Measurements from ENCODE around the gene ITLN1. TPM values are rescaled to one million over a fixed set of nuclear protein-coding genes. Genes with fewer than 3 reads are reported as not detected.
A peak's percentile ranks its signal among the peaks of the same experiment; 100 is the strongest.

The ITLN1 gene
- total RNA-seq, 4 donors from 2014 or later, result not detected

- DNase-seq (ENCODE audit: low spot score in 2 of 2), result no peak
- TF ChIP-seq CTCF (IDR thresholded peaks at IDR 0.05) (no peak), POLR2A (IDR thresholded peaks at IDR 0.05) (no peak)
- intact Hi-C loops (cut with DNase I; ENCODE audit: low total_unique reads), result no loop called here
Measured at GRCh38 chr1:160850541-160850940, 34.4 kb downstream of the ITLN1 start.

GRCh38 chr1:160846281-160846680, 38.7 kb downstream of the ITLN1 start:
- no peak overlapping the region for H3K4me3 ChIP-seq (ENCODE audit: low read depth, poor library complexity, severe bottlenecking)
- WGBS, 2 donors, result 91 to 92% methylated on average over 12 of the region's 12 CpGs
- intact Hi-C loops (cut with DNase I; ENCODE audit: low total_unique reads), result no loop called here
- DNase-seq (ENCODE audit: low spot score in 2 of 2), result peak in 1 of 2 donors; percentile 61
- no peak for TF ChIP-seq POLR2A (IDR thresholded peaks at IDR 0.05)
- no peak for TF ChIP-seq CTCF (IDR thresholded peaks at IDR 0.05)

More at GRCh38 chr1:160850541-160850940, 34.4 kb downstream of the ITLN1 start:
- no peak overlapping the region for H3K4me3 ChIP-seq (ENCODE audit: low read depth, poor library complexity, severe bottlenecking)
- 78 to 86% methylated on average over 5 of the region's 5 CpGs for WGBS, 2 donors

GRCh38 chr1:160844447-160845232, 40.3 kb downstream of the ITLN1 start:
- WGBS, 2 donors, result 83 to 86% methylated on average over 12 of the region's 12 CpGs
- no peak overlapping the region for H3K4me3 ChIP-seq (ENCODE audit: low read depth, poor library complexity, severe bottlenecking)
- DNase-seq (ENCODE audit: low spot score in 2 of 2), result peak in 1 of 2 donors; percentile 42
- intact Hi-C loops (cut with DNase I; ENCODE audit: low total_unique reads), result no loop called here
- TF ChIP-seq CTCF (IDR thresholded peaks at IDR 0.05) (no peak), POLR2A (IDR thresholded peaks at IDR 0.05) (no peak)

GRCh38 chr1:160841079-160841478, 43.9 kb downstream of the ITLN1 start:
- intact Hi-C loops (cut with DNase I; ENCODE audit: low total_unique reads), result no loop called here
- 68 to 69% methylated on average over 4 of the region's 4 CpGs for WGBS, 2 donors
- no peak for TF ChIP-seq POLR2A (IDR thresholded peaks at IDR 0.05)
- no peak for TF ChIP-seq CTCF (IDR thresholded peaks at IDR 0.05)
- no peak overlapping the region for H3K4me3 ChIP-seq (ENCODE audit: low read depth, poor library complexity, severe bottlenecking)
- DNase-seq (ENCODE audit: low spot score in 2 of 2), result no peak

- DNase-seq (ENCODE audit: low spot score in 2 of 2), result no peak
- 80 to 81% methylated on average over 2 of the region's 2 CpGs for WGBS, 2 donors
- no peak overlapping the region for H3K4me3 ChIP-seq (ENCODE audit: low read depth, poor library complexity, severe bottlenecking)
- TF ChIP-seq CTCF (IDR thresholded peaks at IDR 0.05) (no peak), POLR2A (IDR thresholded peaks at IDR 0.05) (no peak)
- intact Hi-C loops (cut with DNase I; ENCODE audit: low total_unique reads), result loop anchor here (10.0 kb wide), 2 partner anchors 115 to 165 kb away; partner anchors contain the start of gene ITLN2
Measured at GRCh38 chr1:160839746-160840145, 45.2 kb downstream of the ITLN1 start.
